Epidermal melanocyte (primary cell): ENCODE results near the gene ANKRD13D.

Experiments used
- DNase-seq: peaks from one replicate; pipeline ENCODE4 v3.0.0; 2011; ENCODE audit warnings: low spot score; ENCODE audit not compliant: insufficient read length

ANKRD13D gene

DNA sequence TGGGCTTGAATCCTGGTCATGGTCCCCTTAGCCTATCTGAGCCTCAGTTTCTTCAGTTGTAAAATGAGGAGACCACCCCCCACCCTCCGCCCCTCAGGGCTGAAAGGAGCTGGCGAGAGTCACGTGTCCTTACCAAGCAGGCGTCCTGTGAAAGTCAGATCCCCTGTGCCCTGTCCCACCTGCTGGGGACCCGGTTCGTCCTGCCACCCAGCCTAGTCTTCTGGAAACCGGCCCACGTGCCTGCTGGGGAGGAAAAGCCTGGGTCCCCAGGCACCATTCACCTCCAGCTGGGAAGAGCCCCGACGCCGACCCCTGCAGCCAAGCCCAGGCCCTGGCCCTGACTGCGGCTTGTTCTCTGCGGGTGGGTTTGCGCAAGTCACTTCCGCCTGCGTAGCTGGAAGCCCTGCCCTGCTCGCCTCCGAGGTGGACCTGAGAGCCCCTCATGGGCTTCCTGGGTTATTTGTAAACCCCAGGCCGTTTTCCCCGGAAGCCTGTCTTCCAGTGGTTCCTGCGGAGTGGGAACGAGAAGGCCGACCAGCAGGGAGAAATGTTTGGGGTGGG is 13.5 kb downstream of the ANKRD13D start:
- no peak for DNase-seq

DNA sequence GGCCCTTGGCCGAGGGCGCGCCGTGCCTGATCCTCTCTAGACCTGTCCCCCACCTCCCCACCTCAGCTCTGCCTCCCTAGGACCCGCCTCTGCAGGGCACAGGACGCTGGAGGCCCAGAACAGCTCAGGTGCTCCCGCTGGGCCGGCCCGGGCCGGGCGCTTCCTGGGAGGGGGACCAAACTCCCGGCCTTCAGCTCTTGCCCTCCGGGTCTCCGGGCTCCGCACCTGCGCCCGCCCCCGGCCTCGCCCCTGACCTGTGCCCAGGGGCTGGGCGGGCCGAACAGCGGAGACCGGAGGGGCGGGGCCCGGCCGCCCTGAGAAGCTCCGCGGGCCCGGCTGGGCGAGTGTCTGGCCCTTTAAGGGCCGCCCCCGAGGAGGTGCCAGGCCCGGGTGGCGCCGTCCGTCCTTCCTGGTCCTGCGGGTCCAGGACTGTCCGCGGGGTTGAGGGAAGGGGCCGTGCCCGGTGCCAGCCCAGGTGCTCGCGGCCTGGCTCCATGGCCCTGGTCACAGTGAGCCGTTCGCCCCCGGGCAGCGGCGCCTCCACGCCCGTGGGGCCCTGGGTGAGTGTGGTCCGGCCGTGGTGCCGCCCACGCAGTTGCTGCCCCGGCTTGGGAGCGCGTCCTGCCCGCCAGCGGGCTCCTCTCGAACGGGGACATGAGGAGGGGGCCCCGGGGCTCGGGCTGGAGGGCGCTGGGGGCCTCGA is 14.2 kb downstream of the ANKRD13D start, which contains the start of gene SSH3:
Gene SSH3 (plus strand): TSS at position 399 of the 703 bp plus-strand sequence. CDS start 96 bp downstream, at position 495.
- DNase-seq, result peak; percentile 54

DNA sequence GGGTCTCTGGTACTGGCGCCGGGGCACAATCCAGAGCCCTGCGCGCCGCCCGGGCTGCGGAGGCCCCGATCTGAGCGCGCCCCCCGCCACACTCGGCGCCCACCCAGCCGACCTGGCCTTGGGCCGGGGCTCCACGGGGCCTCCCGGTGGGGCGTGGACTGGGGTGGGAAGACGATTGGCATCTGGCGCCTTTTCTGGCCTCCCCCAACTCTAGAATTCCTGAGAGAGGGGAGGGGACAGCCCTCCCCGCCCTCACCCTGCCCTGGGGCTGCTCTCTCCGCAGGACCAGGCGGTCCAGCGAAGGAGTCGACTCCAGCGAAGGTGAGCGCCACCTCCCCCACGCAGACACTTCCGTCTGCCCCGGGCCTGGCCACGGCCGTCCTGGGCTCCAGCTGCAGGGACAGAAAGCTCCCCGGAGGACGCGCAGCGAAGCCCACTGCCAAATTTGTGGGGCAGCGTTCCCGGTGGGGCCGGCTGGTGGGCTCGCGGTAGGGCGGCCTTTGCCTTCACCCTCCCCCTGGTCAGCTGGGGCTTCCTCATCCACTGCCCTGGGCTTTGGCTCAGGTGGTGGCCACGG is 14.8 kb downstream of the ANKRD13D start:
- DNase-seq, result no peak

DNA sequence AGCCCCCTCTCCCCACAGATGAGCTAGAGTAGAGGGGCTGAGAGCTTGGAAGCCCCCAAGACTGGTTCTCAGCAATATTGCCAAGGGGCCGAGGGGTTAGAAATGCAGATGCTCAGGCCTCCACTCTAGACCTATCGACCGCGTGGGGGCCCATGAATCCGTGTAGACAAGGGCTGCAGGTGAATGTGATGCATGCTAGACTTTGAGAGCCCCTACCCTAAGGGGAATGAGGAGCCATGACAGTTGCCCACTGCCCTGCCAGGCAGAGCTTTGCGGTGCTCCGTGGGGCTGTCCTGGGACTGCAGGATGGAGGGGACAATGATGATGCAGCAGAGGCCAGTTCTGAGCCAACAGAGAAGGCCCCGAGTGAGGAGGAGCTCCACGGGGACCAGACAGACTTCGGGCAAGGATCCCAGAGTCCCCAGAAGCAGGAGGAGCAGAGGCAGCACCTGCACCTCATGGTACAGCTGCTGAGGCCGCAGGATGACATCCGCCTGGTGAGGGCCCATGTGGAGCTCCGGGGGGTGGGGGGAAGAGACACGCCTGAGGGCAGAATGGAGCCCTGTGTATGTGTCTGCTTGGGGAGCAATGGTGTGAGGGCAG is 15.5 kb downstream of the ANKRD13D start:
- no peak for DNase-seq

DNA sequence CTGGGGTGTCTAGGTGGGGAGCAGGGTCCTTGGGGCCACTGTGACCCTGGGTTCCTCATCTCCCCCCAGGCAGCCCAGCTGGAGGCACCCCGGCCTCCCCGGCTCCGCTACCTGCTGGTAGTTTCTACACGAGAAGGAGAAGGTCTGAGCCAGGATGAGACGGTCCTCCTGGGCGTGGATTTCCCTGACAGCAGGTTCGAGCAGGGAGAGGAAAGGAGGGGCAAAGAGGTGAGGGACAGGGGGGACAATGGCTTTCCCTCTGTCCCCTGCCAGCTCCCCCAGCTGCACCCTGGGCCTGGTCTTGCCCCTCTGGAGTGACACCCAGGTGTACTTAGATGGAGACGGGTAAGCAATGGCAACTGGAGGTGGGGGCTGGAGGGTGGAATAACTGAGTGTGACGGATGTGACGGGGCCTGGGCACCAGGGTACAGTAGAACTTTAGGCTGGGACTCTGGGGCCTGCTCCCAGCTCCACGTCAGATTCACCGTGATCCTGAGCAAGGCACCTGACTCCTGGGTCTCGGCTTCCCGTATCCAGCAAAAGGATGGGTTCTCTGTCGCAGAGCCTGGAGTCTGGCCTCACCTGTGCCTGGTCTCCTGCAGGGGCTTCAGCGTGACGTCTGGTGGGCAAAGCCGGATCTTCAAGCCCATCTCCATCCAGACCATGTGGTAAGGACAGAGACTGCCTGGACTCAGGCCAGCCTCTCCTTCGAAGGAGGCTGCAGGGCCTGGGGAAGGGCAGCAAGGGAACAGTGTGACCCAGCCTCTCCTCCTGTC is 17.9 kb downstream of the ANKRD13D start:
- DNase-seq, result no peak

DNA sequence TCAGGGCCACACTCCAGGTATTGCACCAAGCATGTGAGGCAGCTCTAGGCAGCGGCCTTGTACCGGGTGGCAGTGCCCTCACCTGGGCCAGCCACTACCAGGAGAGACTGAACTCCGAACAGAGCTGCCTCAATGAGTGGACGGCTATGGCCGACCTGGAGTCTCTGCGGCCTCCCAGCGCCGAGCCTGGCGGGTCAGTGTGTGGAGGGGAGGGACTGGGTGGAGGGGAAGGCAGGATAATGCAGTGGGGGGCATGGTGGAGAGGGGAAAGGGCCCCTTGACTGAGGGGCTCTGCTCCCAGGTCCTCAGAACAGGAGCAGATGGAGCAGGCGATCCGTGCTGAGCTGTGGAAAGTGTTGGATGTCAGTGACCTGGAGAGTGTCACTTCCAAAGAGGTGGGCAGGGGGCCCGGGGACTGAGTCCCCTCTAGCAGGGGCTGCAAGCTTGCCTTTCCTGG is 18.5 kb downstream of the ANKRD13D start:
- DNase-seq, result no peak

DNA sequence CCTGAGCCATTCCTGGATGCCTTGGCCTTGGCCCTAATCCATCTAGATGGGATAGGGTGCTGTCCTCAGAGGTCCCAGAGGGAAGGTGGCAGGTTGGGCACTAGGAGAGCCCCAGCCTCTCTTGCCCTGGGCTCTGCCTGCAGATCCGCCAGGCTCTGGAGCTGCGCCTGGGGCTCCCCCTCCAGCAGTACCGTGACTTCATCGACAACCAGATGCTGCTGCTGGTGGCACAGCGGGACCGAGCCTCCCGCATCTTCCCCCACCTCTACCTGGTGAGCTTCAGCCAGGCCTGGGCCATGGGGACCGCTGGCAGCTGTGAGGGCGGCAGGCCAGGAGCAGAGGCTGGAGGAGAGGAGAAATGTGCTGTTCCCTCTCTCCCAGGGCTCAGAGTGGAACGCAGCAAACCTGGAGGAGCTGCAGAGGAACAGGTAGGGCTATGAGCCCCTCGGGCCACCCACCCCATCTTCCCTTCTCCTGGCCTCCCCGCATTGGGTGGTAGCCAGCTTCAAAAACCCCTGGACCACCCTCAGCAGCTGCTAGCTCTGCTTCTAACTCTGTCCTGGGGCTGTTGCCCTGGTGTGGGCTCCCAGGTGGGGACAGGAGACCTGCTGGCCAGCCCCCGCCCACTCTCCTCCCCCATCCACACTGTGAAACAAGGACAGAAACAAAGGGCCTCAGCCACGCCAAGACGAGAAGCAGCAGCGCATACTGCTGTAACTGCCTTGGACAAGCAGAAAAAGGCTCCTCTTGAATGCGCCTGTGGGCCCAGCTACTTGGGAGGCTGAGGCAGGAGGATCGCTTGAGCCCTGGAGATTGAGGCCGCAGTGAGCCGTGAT is 19.1 kb downstream of the ANKRD13D start:
- no peak for DNase-seq

DNA sequence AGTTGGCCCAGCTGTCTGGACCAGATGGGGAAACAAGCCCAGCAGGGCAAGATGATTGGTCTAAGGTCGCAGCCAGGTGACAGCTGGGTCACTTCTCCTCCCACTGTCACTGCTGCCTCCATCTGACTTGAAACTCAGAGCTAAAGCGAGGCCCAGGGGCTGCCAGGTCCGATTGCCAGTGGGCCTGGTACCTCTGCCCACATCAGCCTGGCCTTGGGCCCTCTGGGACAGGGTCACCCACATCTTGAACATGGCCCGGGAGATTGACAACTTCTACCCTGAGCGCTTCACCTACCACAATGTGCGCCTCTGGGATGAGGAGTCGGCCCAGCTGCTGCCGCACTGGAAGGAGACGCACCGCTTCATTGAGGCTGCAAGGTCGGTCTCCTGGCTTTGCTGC is 20.1 kb downstream of the ANKRD13D start:
- DNase-seq, result no peak

DNA sequence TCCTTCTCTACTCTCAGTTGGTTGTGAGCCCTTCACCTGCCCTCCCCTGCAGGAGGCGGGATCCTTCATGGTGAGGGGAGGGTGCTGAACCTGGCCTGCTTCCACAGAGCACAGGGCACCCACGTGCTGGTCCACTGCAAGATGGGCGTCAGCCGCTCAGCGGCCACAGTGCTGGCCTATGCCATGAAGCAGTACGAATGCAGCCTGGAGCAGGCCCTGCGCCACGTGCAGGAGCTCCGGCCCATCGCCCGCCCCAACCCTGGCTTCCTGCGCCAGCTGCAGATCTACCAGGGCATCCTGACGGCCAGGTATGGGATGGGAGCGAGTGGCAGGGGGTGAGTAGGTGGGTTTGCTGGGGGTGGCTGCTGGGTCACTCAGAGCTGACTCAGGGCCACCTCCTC is 20.6 kb downstream of the ANKRD13D start:
- no peak for DNase-seq

DNA sequence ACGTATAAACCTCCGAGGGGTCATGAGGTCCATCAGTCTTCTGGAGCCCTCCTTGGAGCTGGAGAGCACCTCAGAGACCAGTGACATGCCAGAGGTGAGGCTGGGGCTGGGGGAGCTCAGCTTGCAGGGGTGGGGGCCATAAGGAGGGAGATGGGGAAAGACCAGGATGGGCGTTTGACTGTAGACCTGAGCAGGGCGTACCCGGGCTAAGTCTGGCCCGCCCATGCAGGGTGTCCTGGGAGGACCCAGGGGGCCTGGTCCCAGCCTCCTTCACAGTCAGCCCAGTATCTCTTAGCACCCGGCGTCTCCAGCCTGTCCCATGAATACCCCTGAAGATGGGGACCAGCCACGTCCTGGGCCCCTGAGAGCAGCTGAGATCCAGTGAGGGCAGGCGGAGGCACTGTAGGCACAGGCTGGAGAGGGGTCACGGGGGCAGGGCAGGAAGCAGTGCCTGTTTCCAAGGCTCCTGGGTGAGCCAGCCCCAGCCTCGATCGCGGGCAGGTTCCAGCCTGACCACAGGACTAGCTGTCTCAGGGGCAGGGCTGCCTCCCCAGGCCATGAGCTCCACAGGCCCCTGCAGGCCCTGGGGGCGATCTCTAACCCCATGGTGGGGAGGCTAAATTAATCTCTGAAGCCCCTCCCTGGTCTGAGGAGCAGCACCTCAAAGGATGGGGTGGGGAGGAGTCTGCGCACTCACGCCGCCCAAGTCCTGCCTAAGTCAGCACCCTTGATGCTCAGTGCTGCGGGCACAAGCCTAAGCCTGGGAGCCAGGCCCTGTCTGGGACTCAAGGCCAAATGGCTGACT is 21.3 kb downstream of the ANKRD13D start:
- DNase-seq, result no peak

DNA sequence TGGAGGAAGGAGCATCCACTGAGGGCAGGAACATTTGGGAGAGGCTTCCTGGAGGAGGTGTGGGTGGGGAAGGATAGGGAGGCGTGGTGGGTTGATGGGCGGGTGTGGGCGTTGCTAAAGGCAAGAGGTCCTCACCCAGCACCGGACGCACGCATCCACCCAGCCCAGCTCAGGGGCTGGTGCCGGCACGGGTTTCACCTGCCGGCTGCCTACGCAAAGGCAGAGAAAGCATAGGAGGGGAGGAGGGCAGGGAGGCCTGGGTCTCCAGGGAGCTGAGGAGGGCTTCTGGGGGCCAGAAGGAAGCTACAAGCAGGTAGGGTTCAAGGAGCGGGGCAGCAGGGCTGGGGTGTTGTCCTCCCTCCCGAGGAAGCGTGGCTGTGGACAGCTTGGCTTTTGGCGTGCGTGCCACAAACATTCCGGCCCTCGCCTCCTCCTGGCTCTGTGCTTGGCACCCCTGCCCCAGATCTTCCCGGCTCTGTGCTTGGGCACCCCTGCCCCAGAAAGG is 22.0 kb downstream of the ANKRD13D start:
- no peak for DNase-seq

DNA sequence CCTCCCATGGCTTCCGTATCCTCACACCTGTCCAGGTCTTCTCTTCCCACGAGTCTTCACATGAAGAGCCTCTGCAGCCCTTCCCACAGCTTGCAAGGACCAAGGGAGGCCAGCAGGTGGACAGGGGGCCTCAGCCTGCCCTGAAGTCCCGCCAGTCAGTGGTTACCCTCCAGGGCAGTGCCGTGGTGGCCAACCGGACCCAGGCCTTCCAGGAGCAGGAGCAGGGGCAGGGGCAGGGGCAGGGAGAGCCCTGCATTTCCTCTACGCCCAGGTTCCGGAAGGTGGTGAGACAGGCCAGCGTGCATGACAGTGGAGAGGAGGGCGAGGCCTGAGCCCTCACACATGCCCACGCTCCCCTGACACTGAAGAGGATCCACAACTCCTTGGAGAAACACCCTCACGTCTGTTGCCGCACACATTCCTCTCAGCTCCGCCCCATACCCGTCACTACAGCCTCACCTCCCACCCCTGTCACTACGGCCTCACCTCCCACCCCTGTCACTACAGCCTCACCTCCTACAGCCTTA is 22.5 kb downstream of the ANKRD13D start:
- no peak for DNase-seq

DNA sequence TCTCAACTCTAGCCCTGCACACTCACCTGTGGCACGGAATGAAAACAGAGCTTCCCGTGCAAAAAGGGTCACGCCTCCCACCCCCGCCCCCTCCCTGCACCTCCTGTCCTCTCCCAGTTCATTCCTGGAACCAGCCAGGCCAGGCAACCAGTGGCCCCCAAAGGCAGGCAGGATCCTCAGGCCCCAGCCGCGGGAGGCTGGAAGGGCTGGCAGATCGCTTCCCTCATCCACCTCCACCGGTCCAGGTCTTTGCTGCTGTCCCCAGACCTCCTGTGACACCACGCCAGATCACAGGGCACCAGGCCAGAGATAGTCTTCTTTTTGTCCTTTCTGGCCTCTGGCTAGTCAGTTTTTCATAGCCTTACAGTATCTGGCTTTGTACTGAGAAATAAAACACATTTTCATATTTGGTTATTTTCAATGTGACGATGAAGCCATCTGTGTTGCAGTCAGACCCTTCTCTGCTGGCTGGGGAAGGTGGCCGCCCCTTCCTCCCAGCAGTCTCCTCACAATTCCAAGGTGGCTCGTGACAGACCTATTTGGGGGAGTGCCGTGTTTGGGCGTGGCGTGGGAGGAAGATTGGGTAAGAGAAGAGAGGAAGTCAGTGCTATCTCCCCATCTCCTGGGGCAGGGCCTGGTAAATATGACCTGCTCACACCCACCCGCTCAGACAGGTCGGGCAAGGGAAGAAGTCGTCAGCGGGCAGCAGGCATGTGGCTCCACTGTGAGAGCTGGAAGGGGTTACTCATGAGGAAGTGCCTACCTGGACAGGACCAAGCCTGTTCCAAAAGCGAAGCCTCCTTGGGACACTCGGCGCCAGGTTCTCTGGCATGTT is 23.3 kb downstream of the ANKRD13D start:
- no peak for DNase-seq

DNA sequence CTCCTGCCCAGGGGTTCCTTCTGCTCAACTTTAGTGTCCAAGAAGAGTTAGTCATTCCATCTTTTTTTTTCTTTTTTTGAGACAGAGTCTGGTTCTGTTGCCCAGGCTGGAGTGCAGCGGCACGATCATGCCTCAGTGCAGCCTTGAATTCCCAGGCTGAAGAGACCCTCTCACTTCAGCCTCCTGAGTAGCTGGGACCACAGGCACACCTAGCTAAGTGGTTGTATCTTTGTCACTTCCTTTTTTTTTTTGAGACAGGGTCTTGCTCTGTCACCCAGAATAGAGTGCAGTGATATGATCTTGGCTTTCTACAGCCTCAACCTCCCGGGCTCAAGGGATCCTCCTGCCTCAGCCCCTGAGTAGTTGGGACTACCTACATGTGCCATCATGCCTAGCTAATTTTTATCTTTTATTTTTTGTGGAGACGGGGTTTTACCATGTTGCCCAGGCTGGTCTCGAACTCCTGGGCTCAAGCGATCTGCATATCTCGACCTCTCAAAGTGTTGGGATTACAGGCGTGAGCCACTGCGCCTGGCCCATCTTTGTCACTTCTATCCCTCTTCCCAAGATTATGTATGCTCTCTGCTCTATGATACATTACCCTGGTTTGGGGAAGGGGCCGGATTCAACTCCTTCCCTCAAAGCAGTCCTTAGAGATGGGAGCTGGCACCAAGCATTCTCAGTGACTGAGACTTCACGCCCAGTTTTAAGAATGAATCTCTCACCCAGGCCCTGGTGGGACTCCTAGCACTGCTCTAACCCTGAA is 24.2 kb downstream of the ANKRD13D start:
- no peak for DNase-seq

DNA sequence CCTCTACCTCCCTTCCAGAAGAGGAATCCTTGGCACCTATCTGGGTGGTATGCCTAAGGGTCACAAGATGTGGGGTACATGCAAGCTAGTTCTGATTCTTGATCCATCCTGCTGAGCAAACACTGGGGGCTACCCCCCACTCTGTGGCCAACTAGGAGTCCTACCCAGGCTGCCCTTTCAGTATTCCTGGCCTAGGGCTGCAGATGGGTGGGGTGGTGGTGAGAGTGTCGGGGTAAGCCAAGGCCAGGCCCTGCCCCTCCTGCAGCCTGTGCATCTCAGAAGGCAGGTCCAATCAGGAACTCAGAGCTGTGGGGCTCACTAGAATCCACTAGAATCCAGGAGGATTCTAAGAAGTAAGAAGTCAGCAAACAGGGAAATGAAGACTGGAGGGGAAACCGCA is 25.1 kb downstream of the ANKRD13D start:
- no peak for DNase-seq

DNA sequence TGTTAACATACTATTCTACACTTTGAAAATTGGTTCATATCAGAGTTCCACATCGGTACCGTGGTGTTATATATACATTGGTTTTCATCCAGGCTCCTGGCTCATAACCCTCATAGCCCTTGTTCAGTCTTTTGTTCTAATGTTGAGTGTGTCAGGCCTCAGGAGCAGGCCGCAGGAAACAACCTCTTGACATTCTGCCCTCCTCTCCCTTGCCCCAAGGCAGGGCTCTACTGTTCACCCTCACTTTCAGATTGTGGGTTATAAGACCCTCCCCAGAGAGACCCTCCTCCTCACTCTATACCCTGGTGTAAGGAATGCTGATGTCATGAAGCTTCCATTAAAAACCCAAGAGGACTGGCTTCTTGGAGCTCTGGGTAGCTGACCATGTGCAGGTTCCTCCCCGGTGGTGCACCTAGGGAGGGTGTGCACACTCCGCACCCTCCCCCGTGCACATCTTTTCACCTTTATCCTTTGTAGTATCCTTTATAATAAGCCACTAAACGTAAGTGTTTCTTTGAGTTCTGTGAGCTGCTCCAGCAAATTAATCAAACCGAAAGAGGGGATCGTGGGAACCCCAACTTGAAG is 26.3 kb downstream of the ANKRD13D start:
- no peak for DNase-seq

DNA sequence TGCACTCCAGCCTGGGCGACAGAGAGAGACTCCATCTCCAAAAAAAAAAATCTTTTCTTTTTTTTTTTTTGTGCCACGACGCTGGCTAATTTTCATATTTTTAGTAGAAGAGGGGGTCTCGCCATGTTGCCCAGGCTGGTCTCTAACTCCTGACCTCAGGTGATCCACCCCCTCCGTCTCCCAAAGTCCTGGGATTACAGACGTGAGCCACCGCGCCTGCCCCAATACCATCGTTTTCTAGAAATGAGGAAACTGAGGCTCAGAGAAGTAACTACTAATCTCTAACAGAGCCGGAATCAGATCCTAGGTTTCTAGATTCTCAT is 27.7 kb downstream of the ANKRD13D start:
- no peak for DNase-seq
